Measurements from ENCODE around the gene PIEZO2. TPM values are rescaled to one million over a fixed set of nuclear protein-coding genes. Genes with fewer than 3 reads are reported as not detected.

PIEZO2 gene
- total RNA-seq, 6 donors from 2014 or later, result 6.5 to 37.7 (median 7.8) TPM

DNA sequence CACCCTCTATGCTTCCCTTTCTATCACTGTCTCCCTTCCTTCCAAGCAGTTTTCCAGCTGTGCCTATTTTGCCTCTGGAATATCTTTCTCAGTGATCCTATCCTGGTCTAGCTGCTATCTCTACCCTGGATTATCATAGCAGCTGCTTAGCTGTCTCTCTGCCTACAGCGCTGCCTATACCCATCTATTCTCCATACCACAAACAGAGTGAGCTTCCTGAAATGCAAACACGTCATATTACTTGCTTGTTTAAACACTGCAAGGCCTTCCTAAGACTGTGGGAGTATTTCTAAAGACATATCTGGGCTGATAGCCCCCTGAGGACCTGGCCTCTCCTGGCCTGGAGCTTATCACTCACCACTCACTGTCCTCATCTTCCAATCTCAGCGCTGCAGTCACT lies 403.4 kb downstream of the PIEZO2 start:
- no peak overlapping the region for H3K4me3 ChIP-seq
- H3K36me3 ChIP-seq, result no peaks in the 10 kb centered on the region
- ATAC-seq (ENCODE audit: low FRiP score in 2 of 2) (no peak), DNase-seq (no peak)
- H3K27ac ChIP-seq, result no peak overlapping the region
- no peaks in the 10 kb centered on the region for H3K4me1 ChIP-seq
- WGBS, 2 donors, result 80 to 90% methylated on average over 3 of the region's 3 CpGs
- no peaks in the 10 kb centered on the region for H3K27me3 ChIP-seq
- TF ChIP-seq EP300 (IDR thresholded peaks at IDR 0.05), result no peak
- no peak for TF ChIP-seq POLR2AphosphoS5 (IDR thresholded peaks at IDR 0.05)
- TF ChIP-seq, protein P1, sequence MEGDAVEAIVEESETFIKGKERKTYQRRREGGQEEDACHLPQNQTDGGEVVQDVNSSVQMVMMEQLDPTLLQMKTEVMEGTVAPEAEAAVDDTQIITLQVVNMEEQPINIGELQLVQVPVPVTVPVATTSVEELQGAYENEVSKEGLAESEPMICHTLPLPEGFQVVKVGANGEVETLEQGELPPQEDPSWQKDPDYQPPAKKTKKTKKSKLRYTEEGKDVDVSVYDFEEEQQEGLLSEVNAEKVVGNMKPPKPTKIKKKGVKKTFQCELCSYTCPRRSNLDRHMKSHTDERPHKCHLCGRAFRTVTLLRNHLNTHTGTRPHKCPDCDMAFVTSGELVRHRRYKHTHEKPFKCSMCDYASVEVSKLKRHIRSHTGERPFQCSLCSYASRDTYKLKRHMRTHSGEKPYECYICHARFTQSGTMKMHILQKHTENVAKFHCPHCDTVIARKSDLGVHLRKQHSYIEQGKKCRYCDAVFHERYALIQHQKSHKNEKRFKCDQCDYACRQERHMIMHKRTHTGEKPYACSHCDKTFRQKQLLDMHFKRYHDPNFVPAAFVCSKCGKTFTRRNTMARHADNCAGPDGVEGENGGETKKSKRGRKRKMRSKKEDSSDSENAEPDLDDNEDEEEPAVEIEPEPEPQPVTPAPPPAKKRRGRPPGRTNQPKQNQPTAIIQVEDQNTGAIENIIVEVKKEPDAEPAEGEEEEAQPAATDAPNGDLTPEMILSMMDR (IDR thresholded peaks at IDR 0.05), result no peak
- no peak for TF ChIP-seq POLR2A (IDR thresholded peaks at IDR 0.05)
- no peaks in the 10 kb centered on the region for H3K9me3 ChIP-seq

DNA sequence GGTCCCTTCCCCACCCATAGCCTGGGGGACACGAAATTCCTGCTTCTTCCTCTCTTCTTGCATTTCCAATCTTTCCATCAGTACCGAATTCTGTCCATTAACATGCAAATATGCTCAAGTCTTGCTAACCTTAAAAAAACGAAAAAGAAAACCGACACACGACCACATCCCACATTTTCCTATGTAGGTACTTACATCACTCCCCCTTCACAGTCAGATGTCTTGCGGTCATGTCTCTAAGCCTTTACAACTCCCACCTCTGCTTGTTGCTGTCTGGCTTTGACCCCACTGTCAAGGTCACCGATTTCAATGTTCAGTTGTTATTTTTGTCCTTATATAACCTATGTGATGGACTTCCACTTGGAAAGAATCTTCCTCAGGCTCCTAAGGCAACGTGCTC lies 404.1 kb downstream of the PIEZO2 start:
- no peaks in the 10 kb centered on the region for H3K27me3 ChIP-seq
- WGBS, 2 donors, result 88 to 90% methylated on average over 8 of the region's 8 CpGs
- no peak overlapping the region for H3K4me3 ChIP-seq
- DNase-seq, result no peak
- no peaks in the 10 kb centered on the region for H3K36me3 ChIP-seq
- no peak for ATAC-seq (ENCODE audit: low FRiP score in 2 of 2)
- TF ChIP-seq EP300 (IDR thresholded peaks at IDR 0.05) (no peak), POLR2AphosphoS5 (IDR thresholded peaks at IDR 0.05) (no peak), POLR2A (IDR thresholded peaks at IDR 0.05) (no peak)
- TF ChIP-seq, protein P1 (IDR thresholded peaks at IDR 0.05), result no peak
- H3K27ac ChIP-seq, result no peak overlapping the region
- no peaks in the 10 kb centered on the region for H3K4me1 ChIP-seq
- H3K9me3 ChIP-seq, result no peaks in the 10 kb centered on the region

DNA sequence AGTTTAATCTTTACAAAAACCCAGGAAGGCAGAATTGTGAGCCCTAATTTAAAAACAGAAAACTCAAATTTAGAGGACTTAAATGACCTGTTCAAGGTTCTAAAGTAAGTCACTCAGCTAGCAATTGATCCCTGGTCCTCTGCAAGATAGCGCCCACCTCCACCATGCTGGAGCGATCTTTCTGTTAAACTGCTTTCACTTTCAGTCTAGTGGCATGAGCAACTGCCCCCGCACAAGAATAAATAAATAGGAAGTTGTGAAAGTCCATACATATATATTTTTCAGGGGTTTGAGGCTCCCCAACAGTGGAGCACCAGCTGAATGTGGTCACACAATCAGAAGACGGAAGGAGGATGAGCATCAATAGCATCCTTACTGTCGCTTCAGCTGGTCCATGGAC lies 405.6 kb downstream of the PIEZO2 start:
- H3K36me3 ChIP-seq, result no peaks in the 10 kb centered on the region
- ATAC-seq (ENCODE audit: low FRiP score in 2 of 2), result no peak

DNA sequence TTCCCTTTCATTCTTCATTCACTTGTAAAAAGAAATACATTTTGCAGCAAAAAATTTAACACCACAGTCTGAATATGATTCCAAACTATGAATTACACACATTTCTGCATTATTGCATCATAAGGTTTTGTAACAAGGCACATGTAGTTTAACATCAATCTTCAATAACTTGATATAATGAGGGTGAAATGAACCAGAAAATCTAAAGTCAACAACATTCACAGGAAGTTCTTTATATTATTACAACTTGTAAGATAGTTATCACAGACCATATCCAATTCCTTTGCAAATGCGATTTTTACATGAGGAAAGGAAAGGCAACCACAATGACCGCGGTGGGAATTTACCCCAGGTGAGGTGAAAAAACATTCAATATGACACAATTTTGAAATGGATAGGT lies 410.2 kb downstream of the PIEZO2 start:
- no peak overlapping the region for H3K4me3 ChIP-seq
- H3K27me3 ChIP-seq, result no peaks in the 10 kb centered on the region
- WGBS, 2 donors, result 71 to 76% methylated on average over 3 of the region's 3 CpGs
- no peak for ATAC-seq (ENCODE audit: low FRiP score in 2 of 2)
- DNase-seq, result no peak
- H3K27ac ChIP-seq, result no peak overlapping the region
- H3K36me3 ChIP-seq, result no peaks in the 10 kb centered on the region
- H3K4me1 ChIP-seq, result no peaks in the 10 kb centered on the region
- no peaks in the 10 kb centered on the region for H3K9me3 ChIP-seq
- TF ChIP-seq, protein P1 (IDR thresholded peaks at IDR 0.05), result no peak
- no peak for TF ChIP-seq POLR2AphosphoS5 (IDR thresholded peaks at IDR 0.05)
- no peak for TF ChIP-seq POLR2A (IDR thresholded peaks at IDR 0.05)
- no peak for TF ChIP-seq EP300 (IDR thresholded peaks at IDR 0.05)

More for the DNA sequence above, 405.6 kb downstream of the PIEZO2 start:
- 71 to 72% methylated on average over 5 of the region's 5 CpGs for WGBS, 2 donors
- Histone ChIP-seq H3K27ac (no peak overlapping the region), H3K4me1 (no peaks in the 10 kb centered on the region), H3K4me3 (no peak overlapping the region), H3K9me3 (no peaks in the 10 kb centered on the region), H3K27me3 (no peaks in the 10 kb centered on the region)
- TF ChIP-seq POLR2AphosphoS5 (IDR thresholded peaks at IDR 0.05), result no peak
- TF ChIP-seq, protein P1 (IDR thresholded peaks at IDR 0.05), result no peak
- no peak for TF ChIP-seq POLR2A (IDR thresholded peaks at IDR 0.05)
- no peak for TF ChIP-seq EP300 (IDR thresholded peaks at IDR 0.05)
- no peak for DNase-seq

DNA sequence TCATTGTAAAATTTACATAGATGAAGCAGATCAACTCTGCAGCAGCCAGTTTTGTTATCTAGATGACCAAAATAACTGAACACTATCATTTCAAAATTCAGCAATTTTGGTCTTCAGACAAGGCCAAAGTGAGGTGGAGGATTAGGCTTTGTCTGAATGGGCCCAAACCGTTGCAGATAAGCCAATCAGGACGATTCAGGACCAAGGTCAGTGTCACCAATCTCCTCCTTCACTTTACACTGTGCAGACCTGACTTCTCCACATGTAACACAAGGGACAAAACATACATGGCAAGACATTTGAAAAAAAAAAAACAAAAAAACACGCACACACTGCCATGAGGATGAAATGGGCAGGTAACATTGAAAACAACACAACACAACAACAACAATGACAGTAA lies 412.4 kb downstream of the PIEZO2 start:
- Histone ChIP-seq H3K27me3 (no peaks in the 10 kb centered on the region), H3K36me3 (no peaks in the 10 kb centered on the region), H3K27ac (no peak overlapping the region), H3K4me3 (no peak overlapping the region), H3K9me3 (no peaks in the 10 kb centered on the region), H3K4me1 (no peaks in the 10 kb centered on the region)
- DNase-seq (no peak), ATAC-seq (ENCODE audit: low FRiP score in 2 of 2) (no peak)
- 46 to 63% methylated on average over 3 of the region's 3 CpGs for WGBS, 2 donors
- TF ChIP-seq POLR2AphosphoS5 (IDR thresholded peaks at IDR 0.05) (no peak), POLR2A (IDR thresholded peaks at IDR 0.05) (no peak), EP300 (IDR thresholded peaks at IDR 0.05) (no peak)
- TF ChIP-seq, protein P1 (IDR thresholded peaks at IDR 0.05), result no peak

Data from upper lobe of left lung (tissue), 6 donors.